ENCODE results near the gene SEPTIN8.
A peak's percentile ranks its signal among the peaks of the same experiment; 100 is the strongest.
"Not testable (repeated sequence)": the region's sequence is repeated elsewhere in the genome, so short reads cannot be mapped to it uniquely, and the experiment has no call there.

Gene SEPTIN8

GRCh38 chr5:132807163-132807838, 30.3 kb upstream of the SEPTIN8 start:
- no peaks in the 10 kb centered on the region for H3K9me3 ChIP-seq (ENCODE audit: insufficient read depth, low read depth, low read length)
- H2BK12ac ChIP-seq (ENCODE audit: low read length): peak overlapping the region; percentile 3

DNA sequence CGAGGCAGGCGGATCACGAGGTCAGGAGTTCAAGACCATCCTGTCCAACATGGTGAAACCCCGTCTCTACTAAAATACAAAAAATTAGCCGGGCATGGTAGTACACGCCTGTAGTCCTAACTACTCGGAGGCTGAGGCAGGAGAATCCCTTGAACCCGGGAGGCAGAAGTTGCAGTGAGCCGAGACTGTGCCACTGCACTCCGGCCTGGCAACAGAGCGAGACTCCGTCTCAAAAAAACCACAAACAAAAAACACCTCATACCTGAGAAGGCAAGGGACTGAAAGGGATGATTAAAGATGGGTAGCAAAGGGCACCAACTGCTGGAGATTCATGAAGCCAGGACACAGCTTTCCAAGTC, 29.7 kb upstream of the SEPTIN8 start:
- Histone ChIP-seq H3K79me1 (ENCODE audit: low read length) (peaks cover 11% of the 10 kb centered on the region), H4K91ac (ENCODE audit: low read depth, low read length) (peak overlapping the region; percentile 76), H3K4me1 (ENCODE audit: control insufficient read depth in 1 of 2, insufficient read depth in 2 of 2, low read length in 2 of 2) (peaks cover 7 to 13% of the 10 kb centered on the region in 2 experiments), H3K27ac (ENCODE audit: low read depth, low read length) (peak overlapping the region; percentile 44), H2BK5ac (ENCODE audit: low read depth, low read length, poor library complexity) (peak overlapping the region; percentile 8), H2BK120ac (ENCODE audit: insufficient read depth, low read length, poor library complexity) (peak overlapping the region; percentile 37), H2AK5ac (ENCODE audit: low read length) (peak overlapping the region; percentile 27), H4K8ac (ENCODE audit: low read depth, low read length) (peak overlapping the region; percentile 51)
- H3K23ac ChIP-seq (ENCODE audit: low read length); H3K18ac ChIP-seq (ENCODE audit: low read length); H3K4me3 ChIP-seq (ENCODE audit: low read depth, low read length); H3K4ac ChIP-seq (ENCODE audit: low read depth, low read length); H2AFZ ChIP-seq (ENCODE audit: insufficient read depth, low read length, poor library complexity); H3K36me3 ChIP-seq (ENCODE audit: control insufficient read depth in 1 of 2, insufficient read depth in 2 of 2, low read length in 2 of 2); H2BK12ac ChIP-seq (ENCODE audit: low read length); H4K12ac ChIP-seq (ENCODE audit: low read depth, low read length); H3K4me2 ChIP-seq (ENCODE audit: low read length); H3K9me3 ChIP-seq (ENCODE audit: insufficient read depth, low read depth, low read length); H3K9ac ChIP-seq (ENCODE audit: low read length); H3K14ac ChIP-seq (ENCODE audit: low read length); H3K27me3 ChIP-seq (ENCODE audit: insufficient read depth, low read length); DNase-seq; H3K79me2 ChIP-seq (ENCODE audit: control insufficient read depth, insufficient read depth, low read length, poor library complexity): not testable (repeated sequence)
- WGBS (ENCODE audit: extremely low coverage, insufficient coverage, insufficient read length): no CpG with 5 or more reads among the region's 12 CpGs

More at GRCh38 chr5:132807163-132807838, 30.3 kb upstream of the SEPTIN8 start:
- Histone ChIP-seq H3K23ac (ENCODE audit: low read length) (no peak overlapping the region), H3K36me3 (ENCODE audit: control insufficient read depth in 1 of 2, insufficient read depth in 2 of 2, low read length in 2 of 2) (no peaks in the 10 kb centered on the region), H4K8ac (ENCODE audit: low read depth, low read length) (peak overlapping the region; percentile 51), H4K12ac (ENCODE audit: low read depth, low read length) (no peak overlapping the region), H2AFZ (ENCODE audit: insufficient read depth, low read length, poor library complexity) (peak overlapping the region; percentile 6), H3K9ac (ENCODE audit: low read length) (no peak overlapping the region), H2AK5ac (ENCODE audit: low read length) (peak overlapping the region; percentile 27), H3K18ac (ENCODE audit: low read length) (no peak overlapping the region), H3K4ac (ENCODE audit: low read depth, low read length) (no peak overlapping the region), H3K79me1 (ENCODE audit: low read length) (peaks cover 11% of the 10 kb centered on the region), H3K4me2 (ENCODE audit: low read length) (no peak overlapping the region), H4K91ac (ENCODE audit: low read depth, low read length) (peak overlapping the region; percentile 76), H3K79me2 (ENCODE audit: control insufficient read depth, insufficient read depth, low read length, poor library complexity) (no peaks in the 10 kb centered on the region), H2BK120ac (ENCODE audit: insufficient read depth, low read length, poor library complexity) (peak overlapping the region; percentile 37), H3K27me3 (ENCODE audit: insufficient read depth, low read length) (no peaks in the 10 kb centered on the region), H3K4me1 (ENCODE audit: control insufficient read depth in 1 of 2, insufficient read depth in 2 of 2, low read length in 2 of 2) (peaks cover 7 to 13% of the 10 kb centered on the region in 2 experiments), H3K4me3 (ENCODE audit: low read depth, low read length) (no peak overlapping the region), H3K27ac (ENCODE audit: low read depth, low read length) (peak overlapping the region; percentile 44), H3K14ac (ENCODE audit: low read length) (no peak overlapping the region), H2BK5ac (ENCODE audit: low read depth, low read length, poor library complexity) (peak overlapping the region; percentile 8)
- no peak for DNase-seq
- WGBS (ENCODE audit: extremely low coverage, insufficient coverage, insufficient read length): no CpG with 5 or more reads among the region's 12 CpGs

- H3K79me2 ChIP-seq (ENCODE audit: control insufficient read depth, insufficient read depth, low read length, poor library complexity); H3K36me3 ChIP-seq (ENCODE audit: control insufficient read depth in 1 of 2, insufficient read depth in 2 of 2, low read length in 2 of 2); H3K23ac ChIP-seq (ENCODE audit: low read length); H3K9me3 ChIP-seq (ENCODE audit: insufficient read depth, low read depth, low read length); H2BK120ac ChIP-seq (ENCODE audit: insufficient read depth, low read length, poor library complexity); H3K14ac ChIP-seq (ENCODE audit: low read length); H3K27ac ChIP-seq (ENCODE audit: low read depth, low read length); H2AFZ ChIP-seq (ENCODE audit: insufficient read depth, low read length, poor library complexity); H4K91ac ChIP-seq (ENCODE audit: low read depth, low read length); H3K4me3 ChIP-seq (ENCODE audit: low read depth, low read length); H3K9ac ChIP-seq (ENCODE audit: low read length); DNase-seq; H4K8ac ChIP-seq (ENCODE audit: low read depth, low read length); H3K4ac ChIP-seq (ENCODE audit: low read depth, low read length); H3K18ac ChIP-seq (ENCODE audit: low read length); H2BK12ac ChIP-seq (ENCODE audit: low read length); H2BK5ac ChIP-seq (ENCODE audit: low read depth, low read length, poor library complexity); H3K27me3 ChIP-seq (ENCODE audit: insufficient read depth, low read length); H4K12ac ChIP-seq (ENCODE audit: low read depth, low read length); H2AK5ac ChIP-seq (ENCODE audit: low read length); H3K4me2 ChIP-seq (ENCODE audit: low read length): not testable (repeated sequence)
- WGBS (ENCODE audit: extremely low coverage, insufficient coverage, insufficient read length): no CpG with 5 or more reads among the region's 6 CpGs
- Histone ChIP-seq H3K4me1 (ENCODE audit: control insufficient read depth in 1 of 2, insufficient read depth in 2 of 2, low read length in 2 of 2) (peaks cover 9 to 15% of the 10 kb centered on the region in 2 experiments), H3K79me1 (ENCODE audit: low read length) (peaks cover 13% of the 10 kb centered on the region)
These were observed 28.8 kb upstream of the SEPTIN8 start for GRCh38 chr5:132805872-132806271.

GRCh38 chr5:132804219-132804618, 27.2 kb upstream of the SEPTIN8 start:
- H3K9ac ChIP-seq (ENCODE audit: low read length): not testable (repeated sequence)
- no CpG with 5 or more reads among the region's 1 CpG for WGBS (ENCODE audit: extremely low coverage, insufficient coverage, insufficient read length)

More at GRCh38 chr5:132804219-132804618, 27.2 kb upstream of the SEPTIN8 start:
- not testable (repeated sequence) for H2AK5ac ChIP-seq (ENCODE audit: low read length); H3K27ac ChIP-seq (ENCODE audit: low read depth, low read length); H3K79me2 ChIP-seq (ENCODE audit: control insufficient read depth, insufficient read depth, low read length, poor library complexity); H2BK120ac ChIP-seq (ENCODE audit: insufficient read depth, low read length, poor library complexity); H3K27me3 ChIP-seq (ENCODE audit: insufficient read depth, low read length); H4K91ac ChIP-seq (ENCODE audit: low read depth, low read length); H3K23ac ChIP-seq (ENCODE audit: low read length); H2AFZ ChIP-seq (ENCODE audit: insufficient read depth, low read length, poor library complexity); H3K4me3 ChIP-seq (ENCODE audit: low read depth, low read length); H2BK5ac ChIP-seq (ENCODE audit: low read depth, low read length, poor library complexity); H3K4me2 ChIP-seq (ENCODE audit: low read length); DNase-seq; H3K9me3 ChIP-seq (ENCODE audit: insufficient read depth, low read depth, low read length); H2BK12ac ChIP-seq (ENCODE audit: low read length); H4K8ac ChIP-seq (ENCODE audit: low read depth, low read length); H3K18ac ChIP-seq (ENCODE audit: low read length); H3K14ac ChIP-seq (ENCODE audit: low read length); H3K4ac ChIP-seq (ENCODE audit: low read depth, low read length); H4K12ac ChIP-seq (ENCODE audit: low read depth, low read length); H3K36me3 ChIP-seq (ENCODE audit: control insufficient read depth in 1 of 2, insufficient read depth in 2 of 2, low read length in 2 of 2)
- H3K79me1 ChIP-seq (ENCODE audit: low read length): peaks cover 16% of the 10 kb centered on the region
- H3K4me1 ChIP-seq (ENCODE audit: control insufficient read depth in 1 of 2, insufficient read depth in 2 of 2, low read length in 2 of 2): peaks cover 14 to 16% of the 10 kb centered on the region in 2 experiments
